Measurements from ENCODE around the gene NT5DC1.

Gene NT5DC1

GRCh38 chr6:116144605-116145004 is 44.0 kb downstream of the NT5DC1 start:
- no peak for DNase-seq

- DNase-seq = no peak
Measured at GRCh38 chr6:116145803-116146675, 45.4 kb downstream of the NT5DC1 start.

- DNase-seq = no peak
Measured at GRCh38 chr6:116152620-116153019, 52.0 kb downstream of the NT5DC1 start.

- no peak for DNase-seq
Measured at GRCh38 chr6:116154887-116155286, 54.2 kb downstream of the NT5DC1 start.

- DNase-seq = no peak
Measured at GRCh38 chr6:116156405-116157326, 56.0 kb downstream of the NT5DC1 start.

- DNase-seq = no peak
Measured at GRCh38 chr6:116157391-116157790, 56.7 kb downstream of the NT5DC1 start.

- DNase-seq = no peak
Measured at GRCh38 chr6:116158641-116159040, 58.0 kb downstream of the NT5DC1 start.

- no peak for DNase-seq
Measured at GRCh38 chr6:116159782-116160524, 59.3 kb downstream of the NT5DC1 start.

- no peak for DNase-seq
Measured at GRCh38 chr6:116165596-116165995, 64.9 kb downstream of the NT5DC1 start.

GRCh38 chr6:116166369-116166768 is 65.7 kb downstream of the NT5DC1 start:
- DNase-seq = no peak

- DNase-seq = no peak
Measured at GRCh38 chr6:116168148-116168547, 67.5 kb downstream of the NT5DC1 start.

GRCh38 chr6:116169880-116170279 is 69.2 kb downstream of the NT5DC1 start:
- no peak for DNase-seq

- no peak for DNase-seq
Measured at GRCh38 chr6:116170358-116171057, 69.9 kb downstream of the NT5DC1 start.

GRCh38 chr6:116173928-116174327 is 73.3 kb downstream of the NT5DC1 start:
- no peak for DNase-seq

- no peak for DNase-seq
Measured at GRCh38 chr6:116175344-116175743, 74.7 kb downstream of the NT5DC1 start.

GRCh38 chr6:116176596-116176995 is 75.9 kb downstream of the NT5DC1 start:
- no peak for DNase-seq

- DNase-seq = no peak
Measured at GRCh38 chr6:116180375-116180774, 79.7 kb downstream of the NT5DC1 start.

GRCh38 chr6:116189472-116189871 is 88.8 kb downstream of the NT5DC1 start:
- DNase-seq = no peak

GRCh38 chr6:116190550-116190949 is 89.9 kb downstream of the NT5DC1 start:
- no peak for DNase-seq

- no peak for DNase-seq
Measured at GRCh38 chr6:116191881-116192280, 91.2 kb downstream of the NT5DC1 start.

- no peak for DNase-seq
Measured at GRCh38 chr6:116192786-116193185, 92.1 kb downstream of the NT5DC1 start.

GRCh38 chr6:116196841-116197240 is 96.2 kb downstream of the NT5DC1 start:
- DNase-seq = no peak

Data from Kasumi-1 (cell line).